Lower lobe of right lung (tissue), 2 donors: ENCODE data around the gene TAS2R60. TPM values are rescaled to one million over a fixed set of nuclear protein-coding genes. Genes with fewer than 3 reads are reported as not detected.

Experiments
- ATAC-seq, 2 donors: fragments of 200-7000 bp; cut with Tn5 transposase; one replicate each; pipeline ENCODE4 v1.9.1; 2020 to 2022; ENCODE audit warnings: mild to moderate bottlenecking in 2 of 2, moderate library complexity in 2 of 2
- DNase-seq: peaks from one replicate; pipeline ENCODE4 v3.0.0-alpha.2; 2020
- H3K27ac ChIP-seq: fragments of 200-600 bp; one replicate; pipeline ENCODE4 v1.8.0; 2022
- H3K27me3 ChIP-seq: fragments of 200-600 bp; one replicate; pipeline ENCODE4 v1.8.0; 2022; ENCODE audit warnings: low read depth
- H3K36me3 ChIP-seq: fragments of 200-600 bp; one replicate; pipeline ENCODE4 v1.8.0; 2022; ENCODE audit warnings: mild to moderate bottlenecking
- H3K4me1 ChIP-seq: fragments of 200-600 bp; one replicate; pipeline ENCODE4 v1.8.0; 2022
- H3K4me3 ChIP-seq: fragments of 200-600 bp; one replicate; pipeline ENCODE4 v1.8.0; 2022; ENCODE audit warnings: mild to moderate bottlenecking
- H3K9me3 ChIP-seq: fragments of 200-600 bp; one replicate; pipeline ENCODE4 v1.8.0; 2022
- intact Hi-C: fragments of 100-400 bp; cut with DNase I; formaldehyde crosslinking; loops from one replicate; pipeline ENCODE4 v1.11.0; 2022
- total RNA-seq: library from RNA; stranded (reverse); fragmentation: NEBNext Ultra II Directional; extraction: Animal tissue kit (Norgen Biotek cat#: 25700); gene quantifications from one replicate; pipeline ENCODE4 v1.2.1, GENCODE V29; 2021
- TF ChIP-seq, protein P1 (sequence below): fragments of 200-600 bp; IDR thresholded peaks from one replicate; pipeline ENCODE4 v1.8.0; 2022; ENCODE audit warnings: antibody characterized with exemption, mild to moderate bottlenecking
- donor health status: DM: no; HTN: yes; CAD: no; lungs with severe emphysema.

TAS2R60 gene
- total RNA-seq, 1 donor from 2014 or later: not detected

DNA sequence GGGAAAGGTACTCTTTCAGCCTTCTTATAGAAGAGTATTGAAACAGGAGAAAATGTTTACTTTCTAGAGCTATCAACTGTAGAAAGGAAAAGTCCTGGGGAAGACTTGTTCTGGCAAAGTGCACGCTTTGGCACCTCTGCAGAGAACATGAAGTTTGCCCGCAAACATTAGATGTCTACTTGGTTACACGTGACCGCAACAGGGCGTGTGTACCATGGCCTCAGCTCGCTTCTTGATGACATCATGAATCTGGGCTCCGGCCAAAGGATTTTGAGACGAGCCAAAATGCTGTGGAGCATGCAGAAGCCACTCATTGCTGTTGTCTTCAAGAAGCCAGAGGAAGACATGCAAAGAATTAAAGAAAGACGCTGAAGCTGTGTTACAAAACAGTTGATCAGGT lies 8.6 kb upstream of the TAS2R60 start:
- no peaks in the 10 kb centered on the region for H3K9me3 ChIP-seq
- DNase-seq (no peak), ATAC-seq (peak in 1 of 2 donors; percentile 30)
- H3K36me3 ChIP-seq: no peaks in the 10 kb centered on the region
- no peak overlapping the region for H3K27ac ChIP-seq
- TF ChIP-seq, protein P1, sequence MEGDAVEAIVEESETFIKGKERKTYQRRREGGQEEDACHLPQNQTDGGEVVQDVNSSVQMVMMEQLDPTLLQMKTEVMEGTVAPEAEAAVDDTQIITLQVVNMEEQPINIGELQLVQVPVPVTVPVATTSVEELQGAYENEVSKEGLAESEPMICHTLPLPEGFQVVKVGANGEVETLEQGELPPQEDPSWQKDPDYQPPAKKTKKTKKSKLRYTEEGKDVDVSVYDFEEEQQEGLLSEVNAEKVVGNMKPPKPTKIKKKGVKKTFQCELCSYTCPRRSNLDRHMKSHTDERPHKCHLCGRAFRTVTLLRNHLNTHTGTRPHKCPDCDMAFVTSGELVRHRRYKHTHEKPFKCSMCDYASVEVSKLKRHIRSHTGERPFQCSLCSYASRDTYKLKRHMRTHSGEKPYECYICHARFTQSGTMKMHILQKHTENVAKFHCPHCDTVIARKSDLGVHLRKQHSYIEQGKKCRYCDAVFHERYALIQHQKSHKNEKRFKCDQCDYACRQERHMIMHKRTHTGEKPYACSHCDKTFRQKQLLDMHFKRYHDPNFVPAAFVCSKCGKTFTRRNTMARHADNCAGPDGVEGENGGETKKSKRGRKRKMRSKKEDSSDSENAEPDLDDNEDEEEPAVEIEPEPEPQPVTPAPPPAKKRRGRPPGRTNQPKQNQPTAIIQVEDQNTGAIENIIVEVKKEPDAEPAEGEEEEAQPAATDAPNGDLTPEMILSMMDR: no peak
- no peaks in the 10 kb centered on the region for H3K27me3 ChIP-seq
- intact Hi-C loops: no loop called here
- no peak overlapping the region for H3K4me3 ChIP-seq
- no peaks in the 10 kb centered on the region for H3K4me1 ChIP-seq

DNA sequence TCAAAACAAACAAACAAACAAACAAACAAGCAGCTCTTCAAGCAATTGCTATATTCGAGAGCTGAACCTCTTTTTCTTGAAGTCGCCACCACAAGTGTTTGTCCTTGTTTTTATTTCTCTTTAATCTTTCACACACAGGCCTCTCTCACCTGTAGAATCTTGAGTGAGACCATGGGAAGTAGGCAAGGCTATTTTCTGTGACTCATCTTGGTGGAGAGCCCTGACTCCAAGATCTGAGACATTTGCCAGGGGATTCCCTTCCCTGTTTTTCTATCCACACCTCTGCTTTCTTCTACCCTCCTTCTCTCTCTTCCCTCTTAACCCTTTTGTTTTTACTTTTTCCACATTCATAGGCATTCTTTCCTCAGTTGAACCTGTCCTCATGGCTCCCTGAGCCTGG lies 8.0 kb upstream of the TAS2R60 start:
- no peak for DNase-seq
- intact Hi-C loops: no loop called here

GRCh38 chr7:143436325-143436946 lies 6.8 kb upstream of the TAS2R60 start:
- no peaks in the 10 kb centered on the region for H3K27me3 ChIP-seq
- TF ChIP-seq, protein P1: no peak
- H3K36me3 ChIP-seq: no peaks in the 10 kb centered on the region
- no peaks in the 10 kb centered on the region for H3K4me1 ChIP-seq
- no peak for DNase-seq
- H3K9me3 ChIP-seq: no peaks in the 10 kb centered on the region
- intact Hi-C loops: no loop called here
- ATAC-seq: no peak
- H3K4me3 ChIP-seq: no peak overlapping the region
- H3K27ac ChIP-seq: no peak overlapping the region

More for the DNA sequence above, 8.0 kb upstream of the TAS2R60 start:
- no peaks in the 10 kb centered on the region for H3K9me3 ChIP-seq
- ATAC-seq: no peak
- no peak overlapping the region for H3K4me3 ChIP-seq
- no peaks in the 10 kb centered on the region for H3K4me1 ChIP-seq
- no peaks in the 10 kb centered on the region for H3K36me3 ChIP-seq
- no peak overlapping the region for H3K27ac ChIP-seq
- TF ChIP-seq, protein P1: no peak
- no peaks in the 10 kb centered on the region for H3K27me3 ChIP-seq

DNA sequence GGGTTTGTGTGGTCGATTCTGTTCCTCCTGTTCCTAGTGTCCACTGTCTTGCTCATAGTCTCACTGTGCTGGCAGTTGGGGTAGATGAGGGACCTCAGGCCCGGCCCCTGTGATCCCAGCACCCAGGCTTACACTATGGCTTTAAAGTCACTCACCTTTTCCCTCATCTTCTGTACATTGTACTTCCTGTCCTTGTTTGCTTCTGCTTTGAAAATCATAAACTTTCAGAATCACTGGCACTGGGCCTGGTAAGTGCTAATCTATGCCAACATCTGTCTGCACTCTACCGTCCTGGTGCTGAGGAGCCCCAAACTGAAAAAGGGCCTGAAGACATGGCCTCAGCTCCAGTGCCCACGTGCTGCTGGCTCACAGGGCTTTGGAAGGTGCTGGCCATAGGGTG lies 5.7 kb upstream of the TAS2R60 start:
- TF ChIP-seq, protein P1: no peak
- Histone ChIP-seq H3K4me3 (no peak overlapping the region), H3K27me3 (no peaks in the 10 kb centered on the region), H3K36me3 (no peaks in the 10 kb centered on the region), H3K9me3 (no peaks in the 10 kb centered on the region), H3K4me1 (no peaks in the 10 kb centered on the region), H3K27ac (no peak overlapping the region)
- intact Hi-C loops: no loop called here
- peak in 1 of 2 donors; percentile 52 for ATAC-seq
- DNase-seq: no peak

DNA sequence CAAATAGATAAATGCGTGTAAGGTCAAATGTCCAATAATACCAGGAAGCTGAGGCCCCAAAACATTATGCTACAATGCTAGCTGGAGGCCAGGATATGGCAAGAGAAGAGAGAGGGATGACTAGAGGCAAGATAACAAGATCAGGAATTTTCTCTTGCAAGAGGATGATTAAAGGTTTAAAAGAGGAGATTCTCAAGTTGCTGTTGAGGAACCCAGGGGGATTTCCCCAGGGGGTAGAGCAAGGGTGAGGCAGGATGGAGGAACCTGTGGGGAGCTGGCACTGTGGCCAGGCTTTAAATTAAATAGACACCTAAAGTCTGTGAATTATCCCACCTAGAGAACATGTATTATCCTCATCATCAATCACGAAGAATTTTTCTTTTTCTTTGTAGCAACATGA lies 3.4 kb upstream of the TAS2R60 start:
- intact Hi-C loops: no loop called here
- Histone ChIP-seq H3K4me3 (no peak overlapping the region), H3K9me3 (no peaks in the 10 kb centered on the region), H3K4me1 (no peaks in the 10 kb centered on the region), H3K27ac (no peak overlapping the region), H3K27me3 (no peaks in the 10 kb centered on the region), H3K36me3 (no peaks in the 10 kb centered on the region)
- TF ChIP-seq, protein P1: no peak
- ATAC-seq: no peak
- no peak for DNase-seq
